Epithelial cell of prostate (primary cell): ENCODE measurements around the gene INPP4B.
A peak's percentile ranks its signal among the peaks of the same experiment; 100 is the strongest.

ENCODE experiments used
- DNase-seq: peaks from one replicate; pipeline ENCODE4 v3.0.0-alpha.2; 2011; ENCODE audit warnings: low read depth, low spot score
- H3K27ac ChIP-seq: fragments of 450-650 bp; 2 replicates; pipeline ENCODE4 v1.5.1; 2017; ENCODE audit warnings: mild to moderate bottlenecking

INPP4B gene

GRCh38 chr4:142284402-142285221 lies 561.5 kb downstream of the INPP4B start:
- H3K27ac ChIP-seq = peak overlapping the region; percentile 34
- DNase-seq = no peak

- H3K27ac ChIP-seq = no peak overlapping the region
- DNase-seq = no peak
Observed at GRCh38 chr4:142282870-142283431, 563.1 kb downstream of the INPP4B start.

GRCh38 chr4:142281999-142282398 lies 564.1 kb downstream of the INPP4B start:
- DNase-seq = no peak

GRCh38 chr4:142278663-142279062 lies 567.4 kb downstream of the INPP4B start:
- peak; percentile 36 for DNase-seq
- H3K27ac ChIP-seq = peak overlapping the region; percentile 48

More at GRCh38 chr4:142281999-142282398, 564.1 kb downstream of the INPP4B start:
- H3K27ac ChIP-seq = peak overlapping the region; percentile 5

- no peak for DNase-seq
- H3K27ac ChIP-seq = peak overlapping the region; percentile 48
Observed at GRCh38 chr4:142278171-142278570, 567.9 kb downstream of the INPP4B start.

- H3K27ac ChIP-seq = peak overlapping the region; percentile 76
- peak; percentile 33 for DNase-seq
Observed at GRCh38 chr4:142274137-142274536, 572.0 kb downstream of the INPP4B start.

GRCh38 chr4:142272452-142272851 lies 573.6 kb downstream of the INPP4B start:
- peak overlapping the region; percentile 76 for H3K27ac ChIP-seq
- no peak for DNase-seq

- DNase-seq = no peak
- H3K27ac ChIP-seq = no peak overlapping the region
Observed at GRCh38 chr4:142271832-142272231, 574.3 kb downstream of the INPP4B start.

- peak overlapping the region; percentile 79 for H3K27ac ChIP-seq
- DNase-seq = no peak
Observed at GRCh38 chr4:142267101-142267500, 579.0 kb downstream of the INPP4B start.

- no peak for DNase-seq
- H3K27ac ChIP-seq = peak overlapping the region; percentile 79
Observed at GRCh38 chr4:142265946-142266345, 580.2 kb downstream of the INPP4B start.

- H3K27ac ChIP-seq = peak overlapping the region; percentile 79
- no peak for DNase-seq
Observed at GRCh38 chr4:142265536-142265935, 580.6 kb downstream of the INPP4B start.

- peak overlapping the region; percentile 79 for H3K27ac ChIP-seq
- DNase-seq = no peak
Observed at GRCh38 chr4:142264961-142265360, 581.1 kb downstream of the INPP4B start.

- DNase-seq = no peak
- H3K27ac ChIP-seq = no peak overlapping the region
Observed at GRCh38 chr4:142262956-142263355, 583.1 kb downstream of the INPP4B start.

GRCh38 chr4:142248946-142249345 lies 597.2 kb downstream of the INPP4B start:
- DNase-seq = no peak
- H3K27ac ChIP-seq = peak overlapping the region; percentile 14

GRCh38 chr4:142243255-142243654 lies 602.8 kb downstream of the INPP4B start:
- H3K27ac ChIP-seq = no peak overlapping the region
- no peak for DNase-seq

- H3K27ac ChIP-seq = no peak overlapping the region
- DNase-seq = no peak
Observed at GRCh38 chr4:142242156-142242555, 603.9 kb downstream of the INPP4B start.

- H3K27ac ChIP-seq = peak overlapping the region; percentile 66
- DNase-seq = no peak
Observed at GRCh38 chr4:142238589-142238988, 607.5 kb downstream of the INPP4B start.

GRCh38 chr4:142236268-142236667 lies 609.8 kb downstream of the INPP4B start:
- peak overlapping the region; percentile 66 for H3K27ac ChIP-seq
- DNase-seq = peak; percentile 29

GRCh38 chr4:142231787-142232186 lies 614.3 kb downstream of the INPP4B start:
- no peak for DNase-seq
- no peak overlapping the region for H3K27ac ChIP-seq

GRCh38 chr4:142230991-142231390 lies 615.1 kb downstream of the INPP4B start:
- no peak for DNase-seq
- H3K27ac ChIP-seq = no peak overlapping the region

GRCh38 chr4:142226014-142226413 lies 620.1 kb downstream of the INPP4B start:
- DNase-seq = no peak

GRCh38 chr4:142222127-142222526 lies 624.0 kb downstream of the INPP4B start:
- peak overlapping the region; percentile 38 for H3K27ac ChIP-seq
- DNase-seq = peak; percentile 51

More at GRCh38 chr4:142226014-142226413, 620.1 kb downstream of the INPP4B start:
- H3K27ac ChIP-seq = no peak overlapping the region
